ENCODE measurements around the gene RBBP8NL.

DNA sequence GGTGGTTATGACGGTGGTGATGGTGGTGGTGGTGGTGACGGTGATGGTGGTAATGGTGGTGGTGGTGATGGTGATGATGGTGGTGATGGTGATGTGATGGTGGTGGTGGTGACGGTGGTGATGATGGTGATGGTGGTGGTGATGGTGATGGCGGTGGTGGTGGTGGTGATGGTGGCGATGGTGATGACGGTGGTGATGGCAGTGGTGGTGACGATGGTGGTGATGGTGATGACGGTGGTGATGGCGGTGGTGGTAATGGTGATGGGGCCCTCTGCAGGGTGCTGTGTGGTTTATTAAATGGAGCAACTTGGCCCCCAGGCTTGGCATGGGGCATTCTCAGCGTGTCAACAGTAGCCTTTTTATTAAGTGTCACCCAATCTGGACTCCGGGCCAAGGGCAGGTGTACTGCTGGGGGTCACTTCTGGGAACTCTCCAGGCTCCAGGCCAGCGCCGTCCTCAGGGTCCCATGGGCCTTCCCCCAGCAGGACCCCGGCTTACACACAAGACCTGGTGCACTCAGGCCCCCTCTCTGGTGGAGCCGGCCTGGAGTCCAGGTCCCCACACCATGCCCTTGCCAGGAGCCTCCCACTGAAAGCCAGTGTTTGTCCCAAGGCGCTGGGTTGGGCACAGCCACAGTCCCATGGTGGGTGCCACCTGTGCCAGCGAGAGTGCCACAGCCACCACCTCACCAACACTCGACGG, 29.1 kb downstream of the RBBP8NL start:
- TF ChIP-seq, protein P1, sequence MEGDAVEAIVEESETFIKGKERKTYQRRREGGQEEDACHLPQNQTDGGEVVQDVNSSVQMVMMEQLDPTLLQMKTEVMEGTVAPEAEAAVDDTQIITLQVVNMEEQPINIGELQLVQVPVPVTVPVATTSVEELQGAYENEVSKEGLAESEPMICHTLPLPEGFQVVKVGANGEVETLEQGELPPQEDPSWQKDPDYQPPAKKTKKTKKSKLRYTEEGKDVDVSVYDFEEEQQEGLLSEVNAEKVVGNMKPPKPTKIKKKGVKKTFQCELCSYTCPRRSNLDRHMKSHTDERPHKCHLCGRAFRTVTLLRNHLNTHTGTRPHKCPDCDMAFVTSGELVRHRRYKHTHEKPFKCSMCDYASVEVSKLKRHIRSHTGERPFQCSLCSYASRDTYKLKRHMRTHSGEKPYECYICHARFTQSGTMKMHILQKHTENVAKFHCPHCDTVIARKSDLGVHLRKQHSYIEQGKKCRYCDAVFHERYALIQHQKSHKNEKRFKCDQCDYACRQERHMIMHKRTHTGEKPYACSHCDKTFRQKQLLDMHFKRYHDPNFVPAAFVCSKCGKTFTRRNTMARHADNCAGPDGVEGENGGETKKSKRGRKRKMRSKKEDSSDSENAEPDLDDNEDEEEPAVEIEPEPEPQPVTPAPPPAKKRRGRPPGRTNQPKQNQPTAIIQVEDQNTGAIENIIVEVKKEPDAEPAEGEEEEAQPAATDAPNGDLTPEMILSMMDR (conservative IDR thresholded peaks at IDR 0.05 in 1 of 2, IDR thresholded peaks at IDR 0.05 in 1 of 2; ENCODE audit: low read depth in 1 of 2, low read length in 2 of 2): no peak
- TF ChIP-seq EZH2 (IDR thresholded peaks at IDR 0.05; ENCODE audit: low read length, missing control alignments): no peak

All from fibroblast of lung (primary cell).